AG04450 (cell line): ENCODE measurements around the gene CALU. TPM values are rescaled to one million over a fixed set of nuclear protein-coding genes. Genes with fewer than 3 reads are reported as not detected.

Experiments used
- CTCF ChIA-PET: fragments of 300-600, 350-600 bp; formaldehyde crosslinking; extraction: SDS; loops from one replicate; lab custom pipeline; 2022; ENCODE audit warnings: antibody characterized with exemption, inconsistent platforms; lab: Charles Lee
- POLR2A ChIA-PET: fragments of 350-600 bp; formaldehyde crosslinking; extraction: SDS; loops from one replicate; lab custom pipeline; 2021; ENCODE audit warnings: antibody characterized with exemption, inconsistent platforms; lab: Yijun Ruan, JAX
- DNase-seq: peaks from one replicate; pipeline ENCODE4 v3.0.0-alpha.2; 2011; ENCODE audit warnings: low read depth, low spot score
- H3K27ac ChIP-seq: one replicate; pipeline ENCODE4 v1.5.1; 2012; ENCODE audit warnings: low read depth, low read length, control low read depth
- H3K27me3 ChIP-seq: one replicate; pipeline ENCODE4 v1.6.0; 2012; ENCODE audit warnings: low read length; ENCODE audit not compliant: control insufficient read depth, insufficient read depth
- H3K4me3 ChIP-seq: 2 replicates; pipeline ENCODE4 v1.5.1; 2011; ENCODE audit warnings: mild to moderate bottlenecking, low read depth, low read length, control low read depth
- H3K9me3 ChIP-seq: 2 replicates; pipeline ENCODE4 v1.5.1; 2012; ENCODE audit warnings: low read length; ENCODE audit not compliant: control insufficient read depth, insufficient read depth
- CTCF ChIP-seq: IDR thresholded peaks from 2 replicates; pipeline ENCODE4 v1.5.1; 2011; ENCODE audit warnings: low read depth, low read length, control low read depth, inconsistent platforms
- polyA plus RNA-seq: library from polyadenylated mRNA; depleted of rRNA; stranded (reverse); fragments of >200 nt; gene quantifications from 2 replicates; pipeline ENCODE4 v1.2.3, GENCODE V29; 2011

Gene CALU
- polyA plus RNA-seq, 1 experiment: 815 TPM

DNA sequence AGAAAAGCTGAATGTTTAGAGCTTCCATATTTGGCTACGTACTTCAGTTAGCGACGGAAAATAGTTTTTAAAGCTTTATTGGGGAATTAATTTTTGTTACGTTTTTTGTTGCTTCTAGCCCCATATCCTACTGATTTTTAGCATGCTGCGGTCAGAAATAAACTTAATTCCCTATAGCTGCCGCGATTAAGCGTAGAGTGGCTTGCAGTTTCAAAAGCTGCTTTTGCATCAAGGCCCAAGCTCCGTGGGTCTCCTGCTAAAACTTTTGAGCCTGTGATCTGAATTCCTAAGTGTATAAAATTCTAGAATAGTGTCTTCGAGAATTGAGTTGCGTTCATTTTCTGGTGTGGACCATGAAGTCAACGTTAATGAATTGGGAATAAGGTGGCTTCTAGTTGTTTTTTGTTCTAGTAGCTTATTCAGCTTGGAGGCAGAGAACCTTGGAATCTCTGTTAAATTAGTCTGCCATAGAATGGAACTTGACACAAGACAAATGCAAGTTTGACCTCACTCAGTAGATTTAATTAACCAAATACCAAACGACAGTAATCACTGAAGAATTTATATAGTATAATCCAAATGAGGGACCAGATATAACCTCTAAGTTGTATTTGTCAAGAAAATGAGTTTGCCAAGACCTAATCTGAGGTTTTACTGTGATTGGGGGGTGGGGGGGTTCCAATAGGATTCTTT lies 977 bp downstream of the CALU start:
- no peak for TF ChIP-seq CTCF
- Histone ChIP-seq H3K27me3 (no peaks in the 10 kb centered on the region), H3K4me3 (peak overlapping the region; percentile 97), H3K9me3 (peaks cover 3% of the 10 kb centered on the region; the same call in 1 of the 2 replicates), H3K27ac (peak overlapping the region; percentile 98)
- ChIA-PET CTCF (interaction anchor here (0.7 to 1.1 kb wide), 3 partner anchors 14 to 102 kb away, joined by 3 to 6 read pairs (median 3); no protein-coding TSS in a partner anchor), POLR2A (interaction anchor here (0.6 to 3.8 kb wide), 7 partner anchors 9 to 111 kb away, joined by 3 to 42 read pairs (median 6); no protein-coding TSS in a partner anchor)
- no peak for DNase-seq

GRCh38 chr7:128740996-128741395 lies 1.8 kb downstream of the CALU start:
- peaks cover 3% of the 10 kb centered on the region; the same call in 1 of the 2 replicates for H3K9me3 ChIP-seq
- no peak overlapping the region for H3K27ac ChIP-seq
- ChIA-PET POLR2A (interaction anchor here (0.6 to 3.8 kb wide), 3 partner anchors 9 to 907 kb away, joined by 3 to 42 read pairs (median 4); no protein-coding TSS in a partner anchor), CTCF (interaction anchor here (1.1 kb wide), 1 partner anchor 74 kb away, joined by 3 read pairs; no protein-coding TSS in a partner anchor)
- H3K27me3 ChIP-seq: no peaks in the 10 kb centered on the region
- no peak for DNase-seq
- H3K4me3 ChIP-seq: peak overlapping the region; percentile 97
- TF ChIP-seq CTCF: no peak

- H3K27ac ChIP-seq: no peak overlapping the region
- peak overlapping the region; percentile 97 for H3K4me3 ChIP-seq
- peaks cover 3% of the 10 kb centered on the region; the same call in 1 of the 2 replicates for H3K9me3 ChIP-seq
- no peaks in the 10 kb centered on the region for H3K27me3 ChIP-seq
- CTCF ChIA-PET: interaction anchor here (0.7 to 1.1 kb wide), 2 partner anchors 69 to 75 kb away, joined by 3 read pairs; no protein-coding TSS in a partner anchor
- no peak for DNase-seq
- POLR2A ChIA-PET: interaction anchor here (0.6 to 1.3 kb wide), 3 partner anchors 10 to 906 kb away, joined by 3 to 4 read pairs (median 3); no protein-coding TSS in a partner anchor
- TF ChIP-seq CTCF: no peak
These were observed 2.3 kb downstream of the CALU start for GRCh38 chr7:128741491-128741890.

GRCh38 chr7:128742206-128742605 lies 3.0 kb downstream of the CALU start:
- TF ChIP-seq CTCF: no peak
- H3K4me3 ChIP-seq: peak overlapping the region; percentile 22; the same call in 1 of the 2 replicates
- no peak for DNase-seq
- no peak overlapping the region for H3K27ac ChIP-seq
- peaks cover 3% of the 10 kb centered on the region; the same call in 1 of the 2 replicates for H3K9me3 ChIP-seq
- no peaks in the 10 kb centered on the region for H3K27me3 ChIP-seq
- ChIA-PET CTCF (no interaction called here), POLR2A (no interaction called here)
